Measurements from ENCODE around the gene SFXN5. TPM values are rescaled to one million over a fixed set of nuclear protein-coding genes. Genes with fewer than 3 reads are reported as not detected.

SFXN5 gene
- total RNA-seq, 1 experiment from 2014 or later: 27.8 TPM

- DNase-seq (ENCODE audit: low read depth, low spot score) (no peak), ATAC-seq (no peak)
- intact Hi-C loops (cut with micrococcal nuclease; ENCODE audit: unreplicated experiment): no loop called here
- no peak overlapping the region for H3K27ac ChIP-seq (ENCODE audit: low read length)
- H3K36me3 ChIP-seq (ENCODE audit: control insufficient read depth, insufficient read depth, low read length): no peaks in the 10 kb centered on the region
- ChIA-PET POLR2A (interaction anchor here (0.5 kb wide), 1 partner anchor 50 kb away, joined by 6 read pairs; no protein-coding TSS in a partner anchor), CTCF (interaction anchor here (0.6 kb wide), 1 partner anchor 1343 kb away, joined by 8 read pairs; no protein-coding TSS in a partner anchor)
- no peaks in the 10 kb centered on the region for H3K9me3 ChIP-seq (ENCODE audit: control insufficient read depth, insufficient read depth, low read depth, low read length)
- peaks cover 9% of the 10 kb centered on the region; the same call in 1 of the 2 replicates for H3K27me3 ChIP-seq (ENCODE audit: control insufficient read depth, insufficient read depth, low read length)
- no peaks in the 10 kb centered on the region for H3K4me1 ChIP-seq (ENCODE audit: control insufficient read depth, insufficient read depth, low read length)
- in situ Hi-C loops (cut with HindIII; ENCODE audit: low pct_unique_long_range_greater_than_20kb, low sequenced_read_pairs): no loop called here
- no peak overlapping the region for H3K4me3 ChIP-seq (ENCODE audit: low read depth in 2 of 2, low read length in 2 of 2)
- TF ChIP-seq REST (IDR thresholded peaks at IDR 0.05; ENCODE audit: insufficient read depth in 1 of 2, low read depth in 2 of 2, low read length in 1 of 2) (no peak), CTCF (IDR thresholded peaks at IDR 0.05) (no peak), TCF7L2 (IDR thresholded peaks at IDR 0.05; ENCODE audit: low read depth, low read length) (no peak), SIN3A (IDR thresholded peaks at IDR 0.05; ENCODE audit: borderline replicate concordance, insufficient read depth, low read depth, low read length) (no peak), POLR2AphosphoS5 (IDR thresholded peaks at IDR 0.05; ENCODE audit: low read depth, low read length) (no peak)
- no TSS peak for BruUV-seq (replicated peaks)
These were observed 173.5 kb downstream of the SFXN5 start for GRCh38 chr2:72897785-72898584.

- DNase-seq (ENCODE audit: low read depth, low spot score) (no peak), ATAC-seq (no peak)
- BruUV-seq (replicated peaks): no TSS peak
- intact Hi-C loops (cut with micrococcal nuclease; ENCODE audit: unreplicated experiment) (no loop called here), in situ Hi-C loops (cut with HindIII; ENCODE audit: low pct_unique_long_range_greater_than_20kb, low sequenced_read_pairs) (no loop called here)
- Histone ChIP-seq H3K4me1 (ENCODE audit: control insufficient read depth, insufficient read depth, low read length) (no peaks in the 10 kb centered on the region), H3K4me3 (ENCODE audit: low read depth in 2 of 2, low read length in 2 of 2) (no peak overlapping the region), H3K9me3 (ENCODE audit: control insufficient read depth, insufficient read depth, low read depth, low read length) (no peaks in the 10 kb centered on the region), H3K36me3 (ENCODE audit: control insufficient read depth, insufficient read depth, low read length) (no peaks in the 10 kb centered on the region; the same call in 1 of the 2 replicates), H3K27me3 (ENCODE audit: control insufficient read depth, insufficient read depth, low read length) (no peaks in the 10 kb centered on the region), H3K27ac (ENCODE audit: low read length) (no peak overlapping the region)
- POLR2A ChIA-PET: no interaction called here
- CTCF ChIA-PET: interaction anchor here (0.8 kb wide), 1 partner anchor 267 kb away, joined by 3 read pairs; no protein-coding TSS in a partner anchor
- no peak for TF ChIP-seq POLR2AphosphoS5 (IDR thresholded peaks at IDR 0.05; ENCODE audit: low read depth, low read length)
- TF ChIP-seq TCF7L2 (IDR thresholded peaks at IDR 0.05; ENCODE audit: low read depth, low read length): no peak
- no peak for TF ChIP-seq REST (IDR thresholded peaks at IDR 0.05; ENCODE audit: insufficient read depth in 1 of 2, low read depth in 2 of 2, low read length in 1 of 2)
- TF ChIP-seq SIN3A (IDR thresholded peaks at IDR 0.05; ENCODE audit: borderline replicate concordance, insufficient read depth, low read depth, low read length): no peak
- no peak for TF ChIP-seq CTCF (IDR thresholded peaks at IDR 0.05)
These were observed 175.1 kb downstream of the SFXN5 start for GRCh38 chr2:72896446-72896845.

Data from Panc1 (cell line).